ENCODE data around the gene E2F4. TPM values are rescaled to one million over a fixed set of nuclear protein-coding genes. Genes with fewer than 3 reads are reported as not detected.

Gene E2F4
- total RNA-seq, 1 donor from 2014 or later, result 83.0 TPM

Other genes with a start within 250 kb of the E2F4 start
- gene CES3, start 230.9 kb upstream of the E2F4 start, total RNA-seq, result 0.29 TPM
- gene CES4A, start 203.6 kb upstream of the E2F4 start, total RNA-seq, result 17.7 TPM
- 53.5 TPM for gene CBFB, start 163.0 kb upstream of the E2F4 start, total RNA-seq
- 19.4 TPM for gene PHAF1, start 82.2 kb upstream of the E2F4 start, total RNA-seq
- gene B3GNT9, start 41.2 kb upstream of the E2F4 start, total RNA-seq, result 14.5 TPM
- gene TRADD, start 32.2 kb upstream of the E2F4 start, total RNA-seq, result 20.5 TPM
- 12.5 TPM for gene FBXL8, start 32.2 kb upstream of the E2F4 start, total RNA-seq
- 52.0 TPM for gene HSF4, start 27.4 kb upstream of the E2F4 start, total RNA-seq
- 26.8 TPM for gene NOL3, start 21.6 kb upstream of the E2F4 start, total RNA-seq
- gene MATCAP1, start 8.2 kb upstream of the E2F4 start, total RNA-seq, result 50.7 TPM
- gene EXOC3L1, start 2.0 kb upstream of the E2F4 start, total RNA-seq, result 5.2 TPM
- 23.5 TPM for gene ELMO3, start 7.0 kb downstream of the E2F4 start, total RNA-seq
- 30.9 TPM for gene TMEM208, start 35.0 kb downstream of the E2F4 start, total RNA-seq
- 19.1 TPM for gene FHOD1, start 55.3 kb downstream of the E2F4 start, total RNA-seq
- 0.86 TPM for gene SLC9A5, start 56.8 kb downstream of the E2F4 start, total RNA-seq
- 10.3 TPM for gene PLEKHG4, start 87.4 kb downstream of the E2F4 start, total RNA-seq
- gene KCTD19, start 134.6 kb downstream of the E2F4 start, total RNA-seq, result not detected
- gene LRRC36, start 134.7 kb downstream of the E2F4 start, total RNA-seq, result not detected
- gene TPPP3, start 201.3 kb downstream of the E2F4 start, total RNA-seq, result 12.5 TPM
- gene ZDHHC1, start 224.3 kb downstream of the E2F4 start, total RNA-seq, result 14.3 TPM
- gene HSD11B2, start 239.0 kb downstream of the E2F4 start, total RNA-seq, result 5.6 TPM